ENCODE measurements around the gene NR1I3. TPM values are rescaled to one million over a fixed set of nuclear protein-coding genes. Genes with fewer than 3 reads are reported as not detected.

The NR1I3 gene
- total and polyA plus RNA-seq, 2 of the 13 experiments (the other 11 are each of a cell fraction or from before 2014, with no cell fraction given): 0.62 to 0.95 TPM

DNA sequence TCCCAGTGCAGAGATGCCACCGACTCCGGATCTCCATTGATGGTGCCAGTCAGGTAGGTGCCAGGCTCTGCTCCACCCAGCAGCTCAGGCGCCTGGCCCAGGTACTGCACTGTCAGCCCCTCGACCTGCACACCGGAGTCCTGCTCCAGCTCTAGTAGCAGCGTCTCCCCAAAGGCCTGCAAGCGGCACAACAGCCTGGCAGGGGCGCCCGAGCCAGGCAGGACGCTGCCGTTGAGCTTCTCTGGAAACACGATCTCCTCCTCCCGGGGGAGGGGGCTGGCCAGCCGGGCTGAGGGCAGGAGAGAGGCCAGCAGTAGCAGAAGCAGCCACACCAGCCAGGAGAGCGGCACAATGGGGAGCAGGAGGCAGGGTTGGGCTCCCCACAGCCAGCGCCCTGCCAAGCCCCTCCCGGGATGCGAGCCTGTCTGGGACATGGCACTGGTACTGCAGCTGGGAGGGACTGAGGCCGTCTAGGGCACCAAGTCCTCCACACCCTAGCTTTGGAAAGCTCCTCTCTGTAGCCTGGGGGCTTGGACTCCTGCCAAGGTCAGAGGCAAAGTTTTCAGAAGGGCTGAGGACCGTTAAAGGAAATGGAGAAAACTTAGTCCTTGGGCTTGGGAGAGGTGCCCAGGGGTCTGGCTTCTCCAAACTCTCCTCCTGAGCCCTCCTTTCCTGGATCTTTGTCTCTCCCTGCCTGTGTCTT is 39.7 kb downstream of the NR1I3 start:
- H2AFZ ChIP-seq (ENCODE audit: low read length): no peak overlapping the region
- peaks cover 9% of the 10 kb centered on the region for H3K79me2 ChIP-seq (ENCODE audit: insufficient read depth, low read length)
- intact Hi-C loops (cut with micrococcal nuclease; ENCODE audit: unreplicated experiment): loop anchor here (1.0 kb wide), 1 partner anchor 27 kb away; no protein-coding TSS in a partner anchor
- in situ Hi-C loops (cut with HindIII; ENCODE audit: extremely low pct_ligation_motif_present, low pct_unique_long_range_greater_than_20kb): loop anchor here (5.0 kb wide), 1 partner anchor 184 kb away; no protein-coding TSS in a partner anchor
- no peaks in the 10 kb centered on the region; a peak in 1 of 5 replicates for H3K27me3 ChIP-seq (ENCODE audit: control insufficient read depth in 1 of 2, insufficient read depth in 2 of 2, low read length in 2 of 2)
- H3K4me3 ChIP-seq (replicated peaks in 1 of 3; ENCODE audit: insufficient read depth in 1 of 3, low read depth in 2 of 3, low read length in 3 of 3): peak overlapping the region; percentile 54 to 85 (median 56)
- no peaks in the 10 kb centered on the region for H4K20me1 ChIP-seq (ENCODE audit: insufficient read depth, low read length)
- peak overlapping the region; percentile 56 for H3K9ac ChIP-seq (ENCODE audit: insufficient read depth, low read depth, low read length)
- no peak overlapping the region for H3K27ac ChIP-seq (ENCODE audit: extremely low read length, insufficient read depth, low read length)
- H3K4me1 ChIP-seq (ENCODE audit: insufficient read depth, low read length): peaks cover 68% of the 10 kb centered on the region
- peak overlapping the region; percentile 98 for H3K4me2 ChIP-seq (ENCODE audit: low read depth, low read length)
- ChIA-PET POLR2A (interaction anchor here (0.9 to 3.5 kb wide), 13 partner anchors 18 to 202 kb away, joined by 3 to 44 read pairs (median 4); partner anchors contain the start of genes APOA2, B4GALT3, CFAP126 and PPOX), CTCF (ENCODE audit: low intra/inter-chr PET ratio, low total read pairs) (no interaction called here)
- FAIRE-seq (no peak), DNase-seq (ENCODE audit: low spot score) (peak; percentile 56), ATAC-seq (peak; percentile 60)
- no peaks in the 10 kb centered on the region for H3K9me3 ChIP-seq (ENCODE audit: low read length)
- 2% methylated on average over 7 of the region's 20 CpGs for WGBS (ENCODE audit: low lambda C conversion rate)
- no TSS peak for BruUV-seq (replicated peaks)
- peaks cover 0 to 2% of the 10 kb centered on the region in 2 experiments; a peak in 1 of 5 replicates for H3K36me3 ChIP-seq (replicated peaks in 1 of 2; ENCODE audit: control insufficient read depth in 1 of 2, insufficient read depth in 2 of 2, low read length in 2 of 2)
- TF ChIP-seq, protein P1, sequence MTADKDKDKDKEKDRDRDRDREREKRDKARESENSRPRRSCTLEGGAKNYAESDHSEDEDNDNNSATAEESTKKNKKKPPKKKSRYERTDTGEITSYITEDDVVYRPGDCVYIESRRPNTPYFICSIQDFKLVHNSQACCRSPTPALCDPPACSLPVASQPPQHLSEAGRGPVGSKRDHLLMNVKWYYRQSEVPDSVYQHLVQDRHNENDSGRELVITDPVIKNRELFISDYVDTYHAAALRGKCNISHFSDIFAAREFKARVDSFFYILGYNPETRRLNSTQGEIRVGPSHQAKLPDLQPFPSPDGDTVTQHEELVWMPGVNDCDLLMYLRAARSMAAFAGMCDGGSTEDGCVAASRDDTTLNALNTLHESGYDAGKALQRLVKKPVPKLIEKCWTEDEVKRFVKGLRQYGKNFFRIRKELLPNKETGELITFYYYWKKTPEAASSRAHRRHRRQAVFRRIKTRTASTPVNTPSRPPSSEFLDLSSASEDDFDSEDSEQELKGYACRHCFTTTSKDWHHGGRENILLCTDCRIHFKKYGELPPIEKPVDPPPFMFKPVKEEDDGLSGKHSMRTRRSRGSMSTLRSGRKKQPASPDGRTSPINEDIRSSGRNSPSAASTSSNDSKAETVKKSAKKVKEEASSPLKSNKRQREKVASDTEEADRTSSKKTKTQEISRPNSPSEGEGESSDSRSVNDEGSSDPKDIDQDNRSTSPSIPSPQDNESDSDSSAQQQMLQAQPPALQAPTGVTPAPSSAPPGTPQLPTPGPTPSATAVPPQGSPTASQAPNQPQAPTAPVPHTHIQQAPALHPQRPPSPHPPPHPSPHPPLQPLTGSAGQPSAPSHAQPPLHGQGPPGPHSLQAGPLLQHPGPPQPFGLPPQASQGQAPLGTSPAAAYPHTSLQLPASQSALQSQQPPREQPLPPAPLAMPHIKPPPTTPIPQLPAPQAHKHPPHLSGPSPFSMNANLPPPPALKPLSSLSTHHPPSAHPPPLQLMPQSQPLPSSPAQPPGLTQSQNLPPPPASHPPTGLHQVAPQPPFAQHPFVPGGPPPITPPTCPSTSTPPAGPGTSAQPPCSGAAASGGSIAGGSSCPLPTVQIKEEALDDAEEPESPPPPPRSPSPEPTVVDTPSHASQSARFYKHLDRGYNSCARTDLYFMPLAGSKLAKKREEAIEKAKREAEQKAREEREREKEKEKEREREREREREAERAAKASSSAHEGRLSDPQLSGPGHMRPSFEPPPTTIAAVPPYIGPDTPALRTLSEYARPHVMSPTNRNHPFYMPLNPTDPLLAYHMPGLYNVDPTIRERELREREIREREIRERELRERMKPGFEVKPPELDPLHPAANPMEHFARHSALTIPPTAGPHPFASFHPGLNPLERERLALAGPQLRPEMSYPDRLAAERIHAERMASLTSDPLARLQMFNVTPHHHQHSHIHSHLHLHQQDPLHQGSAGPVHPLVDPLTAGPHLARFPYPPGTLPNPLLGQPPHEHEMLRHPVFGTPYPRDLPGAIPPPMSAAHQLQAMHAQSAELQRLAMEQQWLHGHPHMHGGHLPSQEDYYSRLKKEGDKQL (CRISPR knock-in tag; IDR thresholded peaks at IDR 0.05; ENCODE audit: low read depth): no peak
- TF ChIP-seq ZNF12 (CRISPR knock-in tag; IDR thresholded peaks at IDR 0.05): no peak
- no peak for TF ChIP-seq MED1 (CRISPR knock-in tag; IDR thresholded peaks at IDR 0.05)
- TF ChIP-seq MYC (CRISPR knock-in tag; IDR thresholded peaks at IDR 0.05; ENCODE audit: borderline replicate concordance): peak; percentile 22; the same call in 1 of the 2 replicates
- TF ChIP-seq ZNF430 (CRISPR knock-in tag; IDR thresholded peaks at IDR 0.05): 0 out of 2 replicates have a peak, but pooled peaks have one; percentile 53
- TF ChIP-seq RBFOX2 (IDR thresholded peaks at IDR 0.05; ENCODE audit: low read depth, low read length): peak; percentile 51; the same call in 1 of the 2 replicates
- peak; percentile 83 for TF ChIP-seq SIX1 (CRISPR knock-in tag; IDR thresholded peaks at IDR 0.05; ENCODE audit: borderline replicate concordance)
- 0 out of 2 replicates have a peak, but pooled peaks have one; percentile 28 for TF ChIP-seq ZMAT3 (CRISPR knock-in tag; conservative IDR thresholded peaks at IDR 0.05)
- TF ChIP-seq ZNF17 (CRISPR knock-in tag; IDR thresholded peaks at IDR 0.05): no peak
- TF ChIP-seq STAG1 (CRISPR knock-in tag; IDR thresholded peaks at IDR 0.05): peak; percentile 39
- no peak for TF ChIP-seq ZNF644 (CRISPR knock-in tag; IDR thresholded peaks at IDR 0.05; ENCODE audit: low read depth)
- TF ChIP-seq ZNF574 (CRISPR knock-in tag; IDR thresholded peaks at IDR 0.05): peak; percentile 29; the same call in 1 of the 2 replicates
- peak; percentile 62; the same call in 1 of the 2 replicates for TF ChIP-seq MXD1 (CRISPR knock-in tag; IDR thresholded peaks at IDR 0.05)
